ENCODE measurements around the gene NOL12. TPM values are rescaled to one million over a fixed set of nuclear protein-coding genes. Genes with fewer than 3 reads are reported as not detected.

Gene NOL12
- total RNA-seq, 1 donor from 2014 or later: 39.0 TPM

GRCh38 chr22:37664249-37665101, 21.7 kb upstream of the NOL12 start:
- H3K27me3 Mint-ChIP-seq: no peaks in the 10 kb centered on the region
- CTCF ChIA-PET: interaction anchor here (1.0 to 2.2 kb wide), 3 partner anchors 8 to 21 kb away, joined by 4 to 12 read pairs (median 5); no protein-coding TSS in a partner anchor
- H3K9me3 Mint-ChIP-seq: no peaks in the 10 kb centered on the region
- no peak for TF ChIP-seq CTCF (IDR thresholded peaks at IDR 0.05)
- DNase-seq (no peak), ATAC-seq (ENCODE audit: low read depth) (no peak)
- POLR2A ChIA-PET: interaction anchor here (0.6 to 8.0 kb wide), 4 partner anchors 9 to 255 kb away, joined by 3 to 181 read pairs (median 6); partner anchors contain the start of gene LGALS1
- intact Hi-C loops (cut with micrococcal nuclease): no loop called here
- H3K4me1 Mint-ChIP-seq: peaks cover 36% of the 10 kb centered on the region
- no peak overlapping the region for H3K27ac Mint-ChIP-seq
- H3K36me3 Mint-ChIP-seq (ENCODE audit: low read depth): peaks cover 30% of the 10 kb centered on the region
- no peak overlapping the region for H3K4me3 Mint-ChIP-seq

DNA sequence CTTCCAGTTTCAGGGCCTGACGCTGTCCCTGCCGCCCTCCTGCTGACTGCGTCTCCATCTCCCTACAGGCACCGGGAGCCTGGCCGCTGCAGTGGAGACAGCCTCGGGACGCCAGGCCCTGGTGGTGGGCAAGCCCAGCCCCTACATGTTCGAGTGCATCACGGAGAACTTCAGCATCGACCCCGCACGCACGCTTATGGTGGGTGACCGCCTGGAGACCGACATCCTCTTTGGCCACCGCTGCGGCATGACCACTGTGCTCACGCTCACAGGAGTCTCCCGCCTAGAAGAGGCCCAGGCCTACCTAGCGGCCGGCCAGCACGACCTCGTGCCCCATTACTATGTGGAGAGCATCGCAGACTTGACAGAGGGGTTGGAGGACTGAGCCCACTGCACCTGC, 20.7 kb upstream of the NOL12 start:
- H3K9me3 Mint-ChIP-seq: no peaks in the 10 kb centered on the region
- DNase-seq: no peak
- no peaks in the 10 kb centered on the region for H3K27me3 Mint-ChIP-seq
- H3K4me1 Mint-ChIP-seq: peaks cover 25% of the 10 kb centered on the region
- H3K4me3 Mint-ChIP-seq: no peak overlapping the region
- POLR2A ChIA-PET: interaction anchor here (1.4 kb wide), 1 partner anchor 12 kb away, joined by 4 read pairs; no protein-coding TSS in a partner anchor
- peaks cover 31% of the 10 kb centered on the region for H3K36me3 Mint-ChIP-seq (ENCODE audit: low read depth)
- intact Hi-C loops (cut with micrococcal nuclease): no loop called here
- TF ChIP-seq CTCF (IDR thresholded peaks at IDR 0.05): no peak
- H3K27ac Mint-ChIP-seq: no peak overlapping the region
- no peak for ATAC-seq (ENCODE audit: low read depth)
- CTCF ChIA-PET: no interaction called here

DNA sequence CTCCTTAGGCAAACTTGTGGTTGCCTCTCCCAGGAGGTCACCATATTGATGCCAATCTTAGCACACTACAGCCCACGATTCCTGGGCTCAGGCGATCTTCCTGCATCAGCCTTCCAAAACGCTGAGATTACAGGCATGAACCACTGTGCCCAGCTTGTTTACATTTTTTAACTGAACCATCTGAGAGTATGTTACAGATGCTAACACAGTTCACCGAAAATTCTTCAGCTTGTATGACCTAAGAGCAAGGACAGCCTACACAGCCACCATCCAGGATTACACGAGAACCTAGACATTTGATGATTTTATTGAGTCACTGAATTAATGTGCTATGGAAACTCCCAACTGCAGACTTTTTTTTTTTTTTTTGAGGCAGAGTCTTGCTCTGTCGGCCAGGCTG, 16.6 kb upstream of the NOL12 start:
- POLR2A ChIA-PET: interaction anchor here (0.5 to 9.7 kb wide), 4 partner anchors 9 to 471 kb away, joined by 4 to 181 read pairs (median 7); partner anchors contain the start of gene PDXP
- TF ChIP-seq CTCF (IDR thresholded peaks at IDR 0.05): no peak
- H3K27ac Mint-ChIP-seq: no peak overlapping the region
- H3K9me3 Mint-ChIP-seq: no peaks in the 10 kb centered on the region
- no peak overlapping the region for H3K4me3 Mint-ChIP-seq
- H3K4me1 Mint-ChIP-seq: peaks cover 28% of the 10 kb centered on the region
- intact Hi-C loops (cut with micrococcal nuclease): no loop called here
- no peak for ATAC-seq (ENCODE audit: low read depth)
- no peaks in the 10 kb centered on the region for H3K27me3 Mint-ChIP-seq
- no peak for DNase-seq
- H3K36me3 Mint-ChIP-seq (ENCODE audit: low read depth): peaks cover 26% of the 10 kb centered on the region
- CTCF ChIA-PET: interaction anchor here (0.6 kb wide), 1 partner anchor 28 kb away, joined by 3 read pairs; no protein-coding TSS in a partner anchor

GRCh38 chr22:37672206-37672919, 13.8 kb upstream of the NOL12 start:
- CTCF ChIA-PET: interaction anchor here (1.0 to 2.2 kb wide), 4 partner anchors 9 to 29 kb away, joined by 3 to 14 read pairs (median 6); no protein-coding TSS in a partner anchor
- Mint-ChIP-seq H3K27me3 (no peaks in the 10 kb centered on the region), H3K9me3 (no peaks in the 10 kb centered on the region), H3K36me3 (ENCODE audit: low read depth) (peaks cover 4% of the 10 kb centered on the region), H3K4me3 (peak overlapping the region; percentile 28), H3K27ac (peak overlapping the region; percentile 78), H3K4me1 (peaks cover 49% of the 10 kb centered on the region)
- ATAC-seq (ENCODE audit: low read depth): no peak
- no peak for TF ChIP-seq CTCF (IDR thresholded peaks at IDR 0.05)
- POLR2A ChIA-PET: interaction anchor here (0.8 to 9.7 kb wide), 3 partner anchors 12 to 29 kb away, joined by 3 to 181 read pairs (median 6); partner anchors contain the start of genes NOL12 and PDXP
- DNase-seq: peak; percentile 24
- intact Hi-C loops (cut with micrococcal nuclease): no loop called here

Data from activated B cell treated with CpG ODN at 0.5 μM for 24 hours (primary cell).